ENCODE data around the gene SGTB. TPM values are rescaled to one million over a fixed set of nuclear protein-coding genes. Genes with fewer than 3 reads are reported as not detected.
A peak's percentile ranks its signal among the peaks of the same experiment; 100 is the strongest.
"Not testable (repeated sequence)": the region's sequence is repeated elsewhere in the genome, so short reads cannot be mapped to it uniquely, and the experiment has no call there.

The SGTB gene
- total RNA-seq, 4 donors from 2014 or later: 4.1 to 26.2 (median 13.5) TPM

- no peaks in the 10 kb centered on the region for H3K27me3 ChIP-seq
- peak within 1 kb of the TSS; percentile 83 to 88 for H3K27ac ChIP-seq
- DNase-seq: peak; percentile 83 to 87
- TF ChIP-seq CTCF (IDR thresholded peaks at IDR 0.05) (no peak), POLR2A (IDR thresholded peaks at IDR 0.05) (no peak)
- intact Hi-C loops (cut with DNase I; ENCODE audit: low total_unique reads): no loop called here
- no peaks in the 10 kb centered on the region for H3K9me3 ChIP-seq
- peaks cover 0 to 13% of the 10 kb centered on the region in 2 donors for H3K4me1 ChIP-seq
- no peaks in the 10 kb centered on the region for H3K36me3 ChIP-seq
- peak within 1 kb of the TSS; percentile 66 to 91 for H3K4me3 ChIP-seq
Observed at GRCh38 chr5:65624571-65625555, 97.0 kb downstream of the SGTB start, which contains the start of the genes SHLD3 and TRAPPC13. Gene SHLD3 (plus strand): TSS chr5:65625027. CDS start chr5:65629588, 4,561 bp downstream. Gene TRAPPC13 (plus strand): TSS chr5:65625027. CDS start chr5:65625061, 34 bp downstream.

GRCh38 chr5:65624025-65624570 is 97.8 kb downstream of the SGTB start, which contains the start of gene TRIM23:
Gene TRIM23 (minus strand): TSS chr5:65624333. CDS start chr5:65624274, 59 bp downstream.
- intact Hi-C loops (cut with DNase I; ENCODE audit: low total_unique reads): no loop called here
- DNase-seq: peak; percentile 89 to 90
- no peaks in the 10 kb centered on the region for H3K9me3 ChIP-seq
- H3K36me3 ChIP-seq: no peaks in the 10 kb centered on the region
- peak within 1 kb of the TSS; percentile 66 to 91 for H3K4me3 ChIP-seq
- peak within 1 kb of the TSS; percentile 83 to 88 for H3K27ac ChIP-seq
- peaks cover 0 to 14% of the 10 kb centered on the region in 2 donors for H3K4me1 ChIP-seq
- H3K27me3 ChIP-seq: no peaks in the 10 kb centered on the region
- TF ChIP-seq POLR2A (IDR thresholded peaks at IDR 0.05): peak in 1 of 2 donors; percentile 28
- TF ChIP-seq CTCF (IDR thresholded peaks at IDR 0.05): no peak

GRCh38 chr5:65623482-65623881 is 98.4 kb downstream of the SGTB start:
- DNase-seq: no peak
- TF ChIP-seq CTCF (IDR thresholded peaks at IDR 0.05) (no peak), POLR2A (IDR thresholded peaks at IDR 0.05) (no peak)
- H3K27me3 ChIP-seq: no peaks in the 10 kb centered on the region
- no peaks in the 10 kb centered on the region for H3K9me3 ChIP-seq
- H3K4me3 ChIP-seq: peak overlapping the region; percentile 66 to 91
- H3K4me1 ChIP-seq: peaks cover 0 to 14% of the 10 kb centered on the region in 2 donors
- H3K27ac ChIP-seq: peak overlapping the region; percentile 83 to 88
- H3K36me3 ChIP-seq: no peaks in the 10 kb centered on the region
- intact Hi-C loops (cut with DNase I; ENCODE audit: low total_unique reads): no loop called here

GRCh38 chr5:65621961-65622360 is 99.9 kb downstream of the SGTB start:
- DNase-seq; H3K27me3 ChIP-seq; H3K27ac ChIP-seq; H3K4me3 ChIP-seq; H3K9me3 ChIP-seq; H3K36me3 ChIP-seq; intact Hi-C loops (cut with DNase I; ENCODE audit: low total_unique reads): not testable (repeated sequence)
- peaks cover 0 to 14% of the 10 kb centered on the region in 2 donors for H3K4me1 ChIP-seq

GRCh38 chr5:65620021-65620420 is 101.9 kb downstream of the SGTB start:
- Histone ChIP-seq H3K27ac (no peak overlapping the region), H3K9me3 (no peaks in the 10 kb centered on the region), H3K4me3 (no peak overlapping the region), H3K36me3 (no peaks in the 10 kb centered on the region), H3K27me3 (no peaks in the 10 kb centered on the region), H3K4me1 (peaks cover 0 to 5% of the 10 kb centered on the region in 2 donors)
- intact Hi-C loops (cut with DNase I; ENCODE audit: low total_unique reads): no loop called here
- no peak for DNase-seq
- TF ChIP-seq CTCF (IDR thresholded peaks at IDR 0.05): no peak
- no peak for TF ChIP-seq POLR2A (IDR thresholded peaks at IDR 0.05)

Other genes with a start within 250 kb of the SGTB start
- 10 to 100 TPM in 1 of 4 donors, 1 to 10 TPM in 3; 4.9 to 40.0 (median 7.3) TPM for gene ADAMTS6, start 240.2 kb downstream of the SGTB start, total RNA-seq
- gene CENPK, start 158.9 kb downstream of the SGTB start, total RNA-seq: 10 to 100 TPM in 1 of 4 donors, 1 to 10 TPM in 1, under 1 TPM in 1, not detected in 1; 0.77 to 34.6 (median 1.3) TPM
- 100 to 1,000 TPM in 1 of 4 donors, 10 to 100 TPM in 3; 17.9 to 104 (median 68.8) TPM for gene PPWD1, start 158.8 kb downstream of the SGTB start, total RNA-seq
- gene TRIM23, start 97.8 kb downstream of the SGTB start, total RNA-seq: 10 to 100 TPM in 2 of 4 donors, 1 to 10 TPM in 2; 8.2 to 56.5 (median 14.8) TPM
- 1 to 10 TPM in 3 of 4 donors, under 1 TPM in 1; 0.77 to 5.6 (median 4.1) TPM for gene SHLD3, start 97.1 kb downstream of the SGTB start, total RNA-seq
- gene TRAPPC13, start 97.1 kb downstream of the SGTB start, total RNA-seq: 10 to 100 TPM; 13.8 to 48.9 (median 33.6) TPM
- 10 to 100 TPM in 2 of 4 donors, 1 to 10 TPM in 2; 4.4 to 34.9 (median 9.8) TPM for gene NLN, start 96 bp upstream of the SGTB start, total RNA-seq
- gene ERBIN, start 204.5 kb upstream of the SGTB start, total RNA-seq: 100 to 1,000 TPM in 1 of 4 donors, 10 to 100 TPM in 3; 26.1 to 159 (median 81.8) TPM